ENCODE data around the gene NHSL1.

NHSL1 gene, protein sequence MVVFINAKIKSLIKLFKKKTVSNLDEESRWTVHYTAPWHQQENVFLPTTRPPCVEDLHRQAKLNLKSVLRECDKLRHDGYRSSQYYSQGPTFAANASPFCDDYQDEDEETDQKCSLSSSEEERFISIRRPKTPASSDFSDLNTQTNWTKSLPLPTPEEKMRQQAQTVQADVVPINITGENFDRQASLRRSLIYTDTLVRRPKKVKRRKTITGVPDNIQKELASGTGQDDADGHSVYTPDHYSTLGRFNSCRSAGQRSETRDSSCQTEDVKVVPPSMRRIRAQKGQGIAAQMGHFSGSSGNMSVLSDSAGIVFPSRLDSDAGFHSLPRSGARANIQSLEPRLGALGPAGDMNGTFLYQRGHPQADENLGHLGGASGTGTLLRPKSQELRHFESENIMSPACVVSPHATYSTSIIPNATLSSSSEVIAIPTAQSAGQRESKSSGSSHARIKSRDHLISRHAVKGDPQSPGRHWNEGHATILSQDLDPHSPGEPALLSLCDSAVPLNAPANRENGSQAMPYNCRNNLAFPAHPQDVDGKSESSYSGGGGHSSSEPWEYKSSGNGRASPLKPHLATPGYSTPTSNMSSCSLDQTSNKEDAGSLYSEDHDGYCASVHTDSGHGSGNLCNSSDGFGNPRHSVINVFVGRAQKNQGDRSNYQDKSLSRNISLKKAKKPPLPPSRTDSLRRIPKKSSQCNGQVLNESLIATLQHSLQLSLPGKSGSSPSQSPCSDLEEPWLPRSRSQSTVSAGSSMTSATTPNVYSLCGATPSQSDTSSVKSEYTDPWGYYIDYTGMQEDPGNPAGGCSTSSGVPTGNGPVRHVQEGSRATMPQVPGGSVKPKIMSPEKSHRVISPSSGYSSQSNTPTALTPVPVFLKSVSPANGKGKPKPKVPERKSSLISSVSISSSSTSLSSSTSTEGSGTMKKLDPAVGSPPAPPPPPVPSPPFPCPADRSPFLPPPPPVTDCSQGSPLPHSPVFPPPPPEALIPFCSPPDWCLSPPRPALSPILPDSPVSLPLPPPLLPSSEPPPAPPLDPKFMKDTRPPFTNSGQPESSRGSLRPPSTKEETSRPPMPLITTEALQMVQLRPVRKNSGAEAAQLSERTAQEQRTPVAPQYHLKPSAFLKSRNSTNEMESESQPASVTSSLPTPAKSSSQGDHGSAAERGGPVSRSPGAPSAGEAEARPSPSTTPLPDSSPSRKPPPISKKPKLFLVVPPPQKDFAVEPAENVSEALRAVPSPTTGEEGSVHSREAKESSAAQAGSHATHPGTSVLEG (N-terminal part only)

GRCh38 chr6:138499303-138500018 lies at the start of gene NHSL1:
NHSL1 (minus strand) TSS chr6:138499494; CDS start chr6:138499290, 204 bp downstream.
- H3K9me3 ChIP-seq (ENCODE audit: control insufficient read depth, low read length): no peaks in the 10 kb centered on the region
- no peaks in the 10 kb centered on the region for H3K36me3 ChIP-seq (ENCODE audit: control insufficient read depth, insufficient read depth, low read length, severe bottlenecking)
- DNase-seq (ENCODE audit: low read depth): no peak
- H3K4me1 ChIP-seq (ENCODE audit: control insufficient read depth, insufficient read depth, low read length): peaks cover 13% of the 10 kb centered on the region
- H3K27me3 ChIP-seq (replicated peaks; ENCODE audit: control insufficient read depth, insufficient read depth, low read length): no peaks in the 10 kb centered on the region
- H3K9ac ChIP-seq (ENCODE audit: low read length): peak within 1 kb of the TSS; percentile 20
- peak within 1 kb of the TSS; percentile 40 for H3K4me3 ChIP-seq (ENCODE audit: low read length)

DNA sequence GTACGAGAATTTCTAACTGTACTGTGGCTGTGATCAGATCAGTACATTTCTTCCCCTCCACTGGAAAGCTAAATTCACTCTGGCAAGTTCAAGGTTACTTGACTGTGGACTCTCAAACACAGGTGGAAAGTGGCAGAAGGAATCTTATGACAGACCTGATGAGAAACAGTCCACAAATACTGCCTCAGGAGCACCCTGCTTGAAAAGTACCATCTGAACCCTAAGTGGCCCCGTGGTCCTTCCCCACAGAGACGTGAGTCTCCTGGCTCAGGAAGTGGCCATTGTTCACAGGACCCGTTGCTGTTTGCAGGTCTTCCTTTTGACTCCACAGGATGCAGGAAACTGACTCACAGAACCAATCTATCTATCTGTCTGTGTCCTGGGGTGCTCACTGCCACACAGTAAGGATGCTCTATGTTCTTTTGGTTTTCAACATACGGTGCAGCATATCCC lies 47.5 kb upstream of the NHSL1 start:
- DNase-seq (ENCODE audit: low read depth): no peak

GRCh38 chr6:138545621-138545980 lies 46.3 kb upstream of the NHSL1 start:
- Histone ChIP-seq H3K9ac (ENCODE audit: low read length) (peak overlapping the region; percentile 86), H3K4me1 (ENCODE audit: control insufficient read depth, insufficient read depth, low read length) (peaks cover 61% of the 10 kb centered on the region), H3K27me3 (replicated peaks; ENCODE audit: control insufficient read depth, insufficient read depth, low read length) (no peaks in the 10 kb centered on the region), H3K4me3 (ENCODE audit: low read length) (peak overlapping the region; percentile 91), H3K36me3 (ENCODE audit: control insufficient read depth, insufficient read depth, low read length, severe bottlenecking) (no peaks in the 10 kb centered on the region), H3K9me3 (ENCODE audit: control insufficient read depth, low read length) (no peaks in the 10 kb centered on the region)
- no peak for DNase-seq (ENCODE audit: low read depth)

More for the DNA sequence above, 47.5 kb upstream of the NHSL1 start:
- no peaks in the 10 kb centered on the region for H3K36me3 ChIP-seq (ENCODE audit: control insufficient read depth, insufficient read depth, low read length, severe bottlenecking)
- H3K9ac ChIP-seq (ENCODE audit: low read length): no peak overlapping the region
- no peaks in the 10 kb centered on the region for H3K27me3 ChIP-seq (replicated peaks; ENCODE audit: control insufficient read depth, insufficient read depth, low read length)
- H3K9me3 ChIP-seq (ENCODE audit: control insufficient read depth, low read length): no peaks in the 10 kb centered on the region
- peaks cover 53% of the 10 kb centered on the region for H3K4me1 ChIP-seq (ENCODE audit: control insufficient read depth, insufficient read depth, low read length)
- no peak overlapping the region for H3K4me3 ChIP-seq (ENCODE audit: low read length)

GRCh38 chr6:138544501-138544900 lies 45.2 kb upstream of the NHSL1 start:
- peak overlapping the region; percentile 86 for H3K9ac ChIP-seq (ENCODE audit: low read length)
- no peaks in the 10 kb centered on the region for H3K9me3 ChIP-seq (ENCODE audit: control insufficient read depth, low read length)
- peaks cover 62% of the 10 kb centered on the region for H3K4me1 ChIP-seq (ENCODE audit: control insufficient read depth, insufficient read depth, low read length)
- H3K4me3 ChIP-seq (ENCODE audit: low read length): peak overlapping the region; percentile 91
- no peak for DNase-seq (ENCODE audit: low read depth)
- H3K36me3 ChIP-seq (ENCODE audit: control insufficient read depth, insufficient read depth, low read length, severe bottlenecking): no peaks in the 10 kb centered on the region
- H3K27me3 ChIP-seq (replicated peaks; ENCODE audit: control insufficient read depth, insufficient read depth, low read length): no peaks in the 10 kb centered on the region

- Histone ChIP-seq H3K4me1 (ENCODE audit: control insufficient read depth, insufficient read depth, low read length) (peaks cover 69% of the 10 kb centered on the region), H3K9ac (ENCODE audit: low read length) (peak overlapping the region; percentile 86), H3K27me3 (replicated peaks; ENCODE audit: control insufficient read depth, insufficient read depth, low read length) (no peaks in the 10 kb centered on the region), H3K4me3 (ENCODE audit: low read length) (peak overlapping the region; percentile 91), H3K9me3 (ENCODE audit: control insufficient read depth, low read length) (no peaks in the 10 kb centered on the region), H3K36me3 (ENCODE audit: control insufficient read depth, insufficient read depth, low read length, severe bottlenecking) (no peaks in the 10 kb centered on the region)
- no peak for DNase-seq (ENCODE audit: low read depth)
Measured at GRCh38 chr6:138543657-138544056, 44.4 kb upstream of the NHSL1 start.

DNA sequence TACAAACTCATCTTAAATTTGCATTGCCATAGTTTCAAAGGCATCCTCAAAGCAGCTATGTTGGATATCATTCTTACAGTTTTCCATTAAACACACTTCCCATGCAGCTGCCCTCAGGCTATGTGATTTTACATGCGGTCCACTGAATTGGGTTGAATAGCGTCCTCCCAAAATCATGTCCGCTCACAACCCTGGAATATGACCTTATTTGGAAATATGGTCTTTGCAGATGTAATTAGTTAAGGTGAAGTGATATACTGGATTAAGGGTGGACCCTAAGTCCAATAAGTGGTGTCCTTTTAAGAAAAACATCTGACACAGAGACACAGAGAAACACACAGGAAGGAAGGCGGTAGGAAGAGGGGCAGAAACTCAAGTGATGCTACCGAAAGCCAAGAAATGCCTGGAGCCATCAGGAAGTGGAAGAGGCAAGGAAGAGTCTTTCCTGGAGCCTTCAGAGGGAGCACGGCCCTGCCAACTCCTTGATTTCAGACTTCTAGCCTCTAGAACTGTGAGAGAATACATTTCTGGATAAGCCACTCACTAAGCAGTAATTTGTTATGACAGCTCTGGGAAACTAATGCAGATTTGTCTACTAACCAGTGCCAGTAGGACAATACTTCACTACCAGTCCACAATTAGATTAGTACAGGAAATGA lies 42.7 kb upstream of the NHSL1 start:
- H3K36me3 ChIP-seq (ENCODE audit: control insufficient read depth, insufficient read depth, low read length, severe bottlenecking): no peaks in the 10 kb centered on the region
- H3K9me3 ChIP-seq (ENCODE audit: control insufficient read depth, low read length): no peaks in the 10 kb centered on the region
- peak; percentile 36 for DNase-seq (ENCODE audit: low read depth)
- H3K27me3 ChIP-seq (replicated peaks; ENCODE audit: control insufficient read depth, insufficient read depth, low read length): no peaks in the 10 kb centered on the region
- H3K4me3 ChIP-seq (ENCODE audit: low read length): peak overlapping the region; percentile 77
- H3K4me1 ChIP-seq (ENCODE audit: control insufficient read depth, insufficient read depth, low read length): peaks cover 84% of the 10 kb centered on the region
- H3K9ac ChIP-seq (ENCODE audit: low read length): peak overlapping the region; percentile 80

DNA sequence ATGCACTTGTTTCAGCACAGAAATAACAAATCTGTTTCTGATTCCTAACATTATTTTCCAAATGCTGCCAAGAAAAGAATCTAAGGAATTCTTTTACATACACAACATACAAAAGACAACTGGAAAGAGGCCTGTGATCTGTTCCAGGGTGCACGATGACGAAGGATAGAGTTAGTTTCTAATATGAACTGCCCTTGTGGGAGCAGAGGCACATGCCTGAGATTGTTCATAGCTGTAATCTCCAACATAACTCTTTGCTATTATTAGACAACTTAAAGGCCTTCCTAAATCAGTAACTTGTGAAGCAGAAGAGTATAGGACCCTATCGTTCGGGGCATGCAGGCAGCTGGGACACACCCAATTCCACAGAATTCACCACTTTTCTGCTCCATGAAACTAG lies 41.2 kb upstream of the NHSL1 start:
- Histone ChIP-seq H3K9ac (ENCODE audit: low read length) (peak overlapping the region; percentile 80), H3K27me3 (replicated peaks; ENCODE audit: control insufficient read depth, insufficient read depth, low read length) (no peaks in the 10 kb centered on the region), H3K36me3 (ENCODE audit: control insufficient read depth, insufficient read depth, low read length, severe bottlenecking) (no peaks in the 10 kb centered on the region), H3K4me1 (ENCODE audit: control insufficient read depth, insufficient read depth, low read length) (peaks cover 83% of the 10 kb centered on the region), H3K9me3 (ENCODE audit: control insufficient read depth, low read length) (no peaks in the 10 kb centered on the region), H3K4me3 (ENCODE audit: low read length) (peak overlapping the region; percentile 77)
- peak; percentile 92 for DNase-seq (ENCODE audit: low read depth)

GRCh38 chr6:138539876-138540275 lies 40.6 kb upstream of the NHSL1 start:
- DNase-seq (ENCODE audit: low read depth): peak; percentile 27
- H3K4me1 ChIP-seq (ENCODE audit: control insufficient read depth, insufficient read depth, low read length): peaks cover 81% of the 10 kb centered on the region
- H3K36me3 ChIP-seq (ENCODE audit: control insufficient read depth, insufficient read depth, low read length, severe bottlenecking): no peaks in the 10 kb centered on the region
- H3K9ac ChIP-seq (ENCODE audit: low read length): peak overlapping the region; percentile 80
- no peaks in the 10 kb centered on the region for H3K9me3 ChIP-seq (ENCODE audit: control insufficient read depth, low read length)
- H3K27me3 ChIP-seq (replicated peaks; ENCODE audit: control insufficient read depth, insufficient read depth, low read length): no peaks in the 10 kb centered on the region
- H3K4me3 ChIP-seq (ENCODE audit: low read length): peak overlapping the region; percentile 77

DNA sequence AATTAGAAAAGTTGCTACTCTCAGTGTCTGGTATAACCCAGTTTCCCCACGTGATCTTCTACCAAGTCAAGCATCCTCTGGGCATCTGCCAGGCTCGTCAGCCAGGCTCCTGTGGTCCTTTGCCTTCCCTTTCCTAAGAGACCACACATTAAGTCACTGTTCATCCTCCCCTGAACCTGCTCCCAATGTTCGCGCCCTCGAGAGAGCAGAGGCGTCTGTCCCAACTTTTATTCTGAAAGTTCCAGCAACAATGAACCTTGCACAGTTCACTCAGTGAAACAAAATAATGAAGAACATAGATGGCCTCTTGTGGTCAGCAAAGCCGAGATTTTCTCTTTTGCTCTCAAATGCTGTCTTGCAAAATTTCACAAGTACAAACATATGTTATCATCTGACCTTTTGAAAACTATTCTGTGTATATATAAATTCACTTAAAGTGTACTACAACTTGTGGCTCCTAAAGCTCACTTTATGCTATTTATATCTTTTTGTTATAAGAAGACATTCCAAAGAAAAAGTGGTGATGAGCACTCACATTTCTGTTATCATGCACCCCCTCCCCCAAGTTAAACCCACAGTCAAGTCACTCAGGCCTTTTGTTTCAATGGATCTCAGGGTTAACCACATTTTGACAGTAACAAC lies 39.2 kb upstream of the NHSL1 start:
- H3K9ac ChIP-seq (ENCODE audit: low read length): peak overlapping the region; percentile 26
- H3K36me3 ChIP-seq (ENCODE audit: control insufficient read depth, insufficient read depth, low read length, severe bottlenecking): no peaks in the 10 kb centered on the region
- peaks cover 67% of the 10 kb centered on the region for H3K4me1 ChIP-seq (ENCODE audit: control insufficient read depth, insufficient read depth, low read length)
- no peaks in the 10 kb centered on the region for H3K27me3 ChIP-seq (replicated peaks; ENCODE audit: control insufficient read depth, insufficient read depth, low read length)
- no peaks in the 10 kb centered on the region for H3K9me3 ChIP-seq (ENCODE audit: control insufficient read depth, low read length)
- H3K4me3 ChIP-seq (ENCODE audit: low read length): peak overlapping the region; percentile 55
- peak; percentile 57 for DNase-seq (ENCODE audit: low read depth)

GRCh38 chr6:138537106-138537505 lies 37.8 kb upstream of the NHSL1 start:
- H3K36me3 ChIP-seq (ENCODE audit: control insufficient read depth, insufficient read depth, low read length, severe bottlenecking): no peaks in the 10 kb centered on the region
- peak overlapping the region; percentile 31 for H3K4me3 ChIP-seq (ENCODE audit: low read length)
- H3K9me3 ChIP-seq (ENCODE audit: control insufficient read depth, low read length): no peaks in the 10 kb centered on the region
- peak; percentile 15 for DNase-seq (ENCODE audit: low read depth)
- H3K9ac ChIP-seq (ENCODE audit: low read length): peak overlapping the region; percentile 43
- no peaks in the 10 kb centered on the region for H3K27me3 ChIP-seq (replicated peaks; ENCODE audit: control insufficient read depth, insufficient read depth, low read length)
- peaks cover 54% of the 10 kb centered on the region for H3K4me1 ChIP-seq (ENCODE audit: control insufficient read depth, insufficient read depth, low read length)

All from adipocyte (in vitro differentiated cells).